DMS79 treated with DMSO at 0.1 percent for 48 hours (cell line): ENCODE data around the gene KLHL30.
A peak's percentile ranks its signal among the peaks of the same experiment; 100 is the strongest.

Experiments
- DNase-seq: peaks from one replicate; lab custom pipeline; 2025; lab: John Stamatoyannopoulos, UW

Gene KLHL30

DNA sequence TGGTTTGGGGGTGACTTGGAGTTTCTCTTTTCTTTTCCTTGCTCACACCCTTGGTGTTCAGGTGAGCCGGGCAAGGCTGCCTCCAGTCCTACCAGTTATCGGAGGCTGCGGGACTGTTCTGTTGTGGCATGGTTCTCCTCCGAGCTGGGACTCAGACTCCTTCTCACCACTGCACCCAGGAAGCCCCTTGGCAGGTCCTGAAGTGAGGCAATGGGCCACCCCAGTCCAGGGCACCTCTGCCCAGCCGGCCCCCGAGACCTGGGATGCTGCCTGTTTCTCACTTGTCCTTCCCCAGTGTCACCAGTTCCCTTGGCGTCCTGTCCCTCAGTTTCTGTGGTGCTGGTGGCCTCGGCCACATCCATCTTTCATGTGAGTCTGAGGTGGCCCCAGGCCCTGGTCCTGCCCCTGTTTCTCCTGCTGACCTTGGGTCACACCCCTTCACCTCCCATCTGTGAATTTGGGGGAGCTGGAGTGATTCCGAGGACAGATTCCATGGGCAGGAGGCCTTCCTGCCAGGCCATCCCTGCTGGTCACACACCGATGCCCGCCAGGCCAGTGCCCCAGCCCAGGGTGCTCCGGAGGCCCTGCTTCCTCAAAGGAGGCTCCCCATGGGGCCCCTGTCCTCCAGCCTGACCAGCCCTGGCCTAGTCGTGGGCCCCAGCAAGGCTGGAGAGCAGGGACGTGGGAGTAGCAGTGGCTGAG lies 6.6 kb upstream of the KLHL30 start:
- no peak for DNase-seq

DNA sequence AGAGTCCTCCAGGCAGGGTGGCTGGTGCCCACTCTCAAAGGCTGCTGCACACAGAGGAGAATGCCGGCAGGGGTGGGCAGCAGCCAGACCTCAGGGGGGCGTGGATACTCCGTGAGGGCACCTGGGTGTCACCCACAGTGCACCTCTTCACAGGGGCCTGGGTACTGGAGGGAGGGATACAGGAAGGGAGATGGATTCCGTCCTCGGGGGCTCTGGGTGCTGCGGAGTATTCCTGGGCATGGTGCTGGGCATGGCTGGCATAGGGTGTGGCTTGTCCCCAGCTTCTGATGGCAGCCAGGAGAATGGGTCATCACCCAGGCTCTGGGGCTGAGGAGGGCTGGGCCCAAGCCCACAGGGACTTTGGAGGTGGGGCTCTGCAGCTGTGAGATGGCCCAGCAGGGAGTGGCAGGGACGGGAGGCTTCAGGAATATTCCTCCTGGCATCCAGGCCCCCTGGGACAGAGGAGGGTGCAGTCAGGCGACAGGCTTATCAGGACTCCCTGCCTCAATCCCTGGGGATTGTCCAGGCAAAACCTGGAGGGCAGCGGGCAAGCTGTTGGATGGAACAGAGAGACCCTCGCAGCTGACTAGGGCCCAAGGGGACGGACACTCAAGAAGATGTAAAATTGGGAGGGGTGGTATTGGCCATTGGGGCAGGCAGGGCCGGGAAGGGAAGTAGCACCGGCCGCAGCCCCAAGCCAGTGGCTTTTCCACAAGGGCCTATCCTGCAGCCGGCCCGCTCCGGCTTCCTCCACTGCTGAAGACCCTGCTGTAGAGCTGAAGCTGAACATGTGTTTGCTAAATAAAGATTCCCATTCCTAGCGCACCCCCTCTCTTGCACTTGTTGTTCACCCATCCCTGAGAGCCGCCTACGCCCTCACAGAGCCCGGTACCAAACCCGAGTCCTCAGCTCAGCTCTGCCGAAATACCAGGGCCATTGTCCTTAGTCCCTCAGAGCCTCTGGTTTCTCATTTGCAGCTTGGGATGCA lies 5.7 kb upstream of the KLHL30 start:
- DNase-seq: no peak

DNA sequence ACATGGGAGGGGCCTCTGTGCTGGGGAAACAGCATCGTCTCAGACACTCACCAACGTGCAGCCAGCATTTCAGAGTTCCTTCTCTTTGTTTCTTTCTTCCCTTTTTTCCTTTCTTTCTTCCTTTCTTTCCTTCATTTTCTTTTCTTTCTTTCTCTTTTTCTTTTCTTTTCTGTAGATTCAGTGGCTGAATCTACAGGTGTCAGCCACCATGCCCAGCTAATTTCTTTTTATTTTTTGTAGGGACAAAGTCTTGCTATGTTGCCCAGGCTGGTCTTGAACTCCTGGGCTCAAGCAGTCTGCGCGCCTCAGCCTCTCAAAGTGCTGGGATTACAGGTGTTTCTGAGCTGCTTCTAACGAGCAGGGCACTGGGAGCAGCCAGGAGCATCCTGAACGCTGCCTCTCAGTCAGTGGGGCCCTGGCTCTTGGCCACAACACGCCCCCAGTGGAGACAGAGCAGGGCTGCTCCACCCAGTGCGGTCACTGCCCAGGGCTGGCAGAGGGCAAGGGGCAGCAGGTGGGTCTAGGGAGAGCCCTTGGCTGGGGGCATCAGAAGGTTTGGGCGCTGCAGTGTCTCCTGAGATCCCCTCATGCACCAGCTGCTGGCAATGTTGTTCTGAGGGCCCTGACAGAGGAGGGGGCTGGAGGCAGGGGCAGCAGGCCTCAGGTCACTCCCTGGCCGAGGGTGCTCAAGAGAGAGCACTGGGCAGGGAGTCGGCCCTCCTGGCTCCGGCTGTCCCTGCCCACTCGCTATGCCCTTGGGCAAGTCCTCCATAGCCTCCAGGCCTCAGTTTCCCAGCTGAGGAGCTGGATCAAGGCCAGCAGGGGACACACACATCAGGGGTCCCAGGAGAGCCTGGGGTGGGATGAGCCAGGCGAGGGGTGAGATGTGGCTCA lies 4.7 kb upstream of the KLHL30 start:
- no peak for DNase-seq

DNA sequence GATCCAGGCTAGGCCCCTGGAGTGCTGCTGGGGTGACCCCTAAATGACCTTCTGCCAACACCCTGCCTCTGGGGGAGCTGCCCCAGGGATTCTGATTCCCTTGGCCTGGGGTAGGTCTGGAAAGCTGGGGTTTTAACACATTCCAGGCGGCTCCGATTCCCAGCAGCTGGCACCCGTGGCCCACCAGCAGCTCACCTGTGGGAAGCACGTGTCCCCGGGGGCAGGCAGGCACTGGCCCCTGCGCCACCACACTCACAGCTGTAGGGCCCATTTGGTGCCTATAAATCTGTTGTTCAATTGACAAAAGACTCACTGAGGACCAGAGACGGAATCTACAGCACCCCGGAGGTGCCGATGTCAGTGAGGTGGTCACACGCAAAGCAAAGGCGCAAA lies 4.1 kb upstream of the KLHL30 start:
- DNase-seq: no peak

DNA sequence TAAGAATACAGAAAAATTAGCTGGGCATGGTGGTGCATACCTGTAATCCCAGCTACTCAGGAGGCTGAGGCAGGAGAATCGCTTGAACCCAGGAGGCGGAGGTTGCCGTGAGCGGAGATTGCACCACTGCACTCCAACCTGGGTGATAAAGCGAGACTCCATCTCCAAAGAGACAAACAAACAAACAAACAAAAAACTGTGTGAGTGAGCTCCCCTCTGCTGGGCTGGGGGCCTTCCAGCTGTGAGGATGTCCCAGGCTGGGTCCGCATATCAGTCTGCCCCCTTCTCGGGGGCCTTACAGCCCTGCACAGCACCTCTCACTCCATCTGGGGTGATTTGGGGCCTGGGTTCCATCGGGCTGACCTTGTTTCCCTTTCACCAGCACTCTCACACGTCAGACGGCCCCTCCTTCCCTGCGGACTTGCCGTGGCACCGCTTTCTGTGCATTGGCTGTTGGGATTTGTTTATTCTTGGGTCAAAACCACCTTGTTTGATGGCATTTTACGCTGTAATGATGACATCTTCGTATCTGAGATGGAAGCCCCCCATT lies 2.8 kb upstream of the KLHL30 start:
- DNase-seq: no peak

DNA sequence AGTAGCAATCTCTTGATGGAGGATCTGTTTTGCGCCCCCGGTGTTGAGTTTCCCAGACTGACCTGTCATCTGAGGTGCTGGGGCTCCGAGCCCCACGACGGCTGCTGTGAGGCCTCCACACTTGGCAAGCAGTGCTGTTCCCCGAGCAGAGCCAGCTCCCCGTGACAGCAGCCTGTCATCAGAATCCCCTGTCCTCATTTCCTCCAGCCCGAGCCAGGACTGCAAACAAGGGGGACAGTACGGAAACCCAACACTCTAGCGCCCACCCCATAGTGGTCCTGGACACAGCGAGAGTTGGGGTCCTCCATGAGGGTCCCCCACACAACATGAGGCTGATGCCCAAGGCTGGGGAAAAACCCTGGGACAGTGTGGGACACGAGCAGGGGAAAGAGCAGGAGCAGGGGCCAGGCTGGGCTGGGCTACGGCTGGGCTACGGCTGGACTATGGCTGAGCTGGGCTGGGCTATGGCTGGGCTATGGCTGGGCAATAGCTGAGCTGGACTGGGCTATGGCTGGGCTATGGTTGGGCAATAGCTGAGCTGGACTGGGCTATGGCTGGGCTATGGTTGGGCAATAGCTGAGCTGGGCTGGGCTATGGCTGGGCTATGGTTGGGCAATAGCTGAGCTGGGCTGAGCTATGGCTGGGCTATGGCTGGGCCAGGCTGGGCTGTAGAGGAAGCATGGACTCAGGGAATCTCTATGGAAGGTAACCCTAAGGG lies 1.5 kb upstream of the KLHL30 start:
- DNase-seq: no peak

DNA sequence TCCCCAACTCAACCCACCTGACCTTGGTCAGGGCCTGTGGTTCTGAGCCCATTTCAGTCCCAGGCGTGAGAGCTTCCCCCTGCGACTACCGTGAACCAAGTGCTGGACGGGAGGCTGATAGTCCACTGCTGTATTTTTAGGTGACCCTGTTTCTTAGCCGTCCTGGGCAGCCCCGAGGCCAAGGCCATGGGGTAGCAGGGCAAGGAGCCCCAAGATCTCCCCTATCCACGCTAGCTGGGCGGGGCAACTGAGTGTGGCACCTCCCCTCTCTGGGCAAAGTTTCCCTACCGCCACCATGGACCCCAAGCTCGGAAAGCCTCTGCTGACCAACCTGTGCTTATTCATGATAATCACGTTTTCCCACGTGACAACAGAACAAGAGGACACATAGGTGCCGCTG lies 583 bp upstream of the KLHL30 start:
- no peak for DNase-seq

DNA sequence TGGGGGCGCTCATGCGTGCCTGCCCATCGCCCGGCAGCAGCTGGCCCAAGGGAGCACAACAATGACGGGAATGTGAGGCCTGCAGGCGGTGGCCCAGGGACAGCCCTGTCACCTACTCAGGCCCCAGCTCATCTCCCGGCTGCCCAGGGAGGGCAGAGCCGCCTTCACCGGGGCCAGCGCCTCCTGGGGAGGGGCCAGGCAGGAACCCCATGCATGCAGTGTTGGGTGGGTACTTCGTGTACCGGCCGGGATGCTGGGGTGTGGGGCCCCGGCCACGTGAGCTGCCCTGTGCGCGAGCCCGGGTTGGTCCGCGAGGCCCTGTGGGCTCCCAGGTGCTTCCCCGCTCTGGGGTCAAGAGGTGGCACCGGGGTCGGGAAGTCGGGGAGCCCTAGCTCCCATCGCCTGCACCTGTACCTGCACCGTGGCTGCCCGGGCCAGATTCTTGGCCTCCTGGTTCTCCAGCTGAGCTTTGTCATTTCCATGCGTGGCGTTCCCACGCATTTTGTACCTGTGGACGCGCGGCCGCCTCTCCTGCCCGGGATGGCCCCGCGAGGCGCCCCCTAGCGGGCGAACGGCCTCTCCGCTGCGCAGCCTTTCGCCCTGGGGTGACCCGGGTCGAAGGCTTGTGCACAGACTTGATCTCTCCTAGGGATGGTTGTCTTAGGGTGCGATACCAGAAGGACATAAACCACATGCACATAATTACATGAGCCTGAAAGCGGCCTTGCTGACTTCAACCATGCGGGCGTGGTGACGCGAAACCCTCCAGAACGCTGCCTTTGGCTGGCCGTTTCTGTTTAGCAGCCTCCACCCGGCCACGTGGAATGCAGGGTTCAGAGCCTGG lies 950 bp downstream of the KLHL30 start:
- DNase-seq: no peak

DNA sequence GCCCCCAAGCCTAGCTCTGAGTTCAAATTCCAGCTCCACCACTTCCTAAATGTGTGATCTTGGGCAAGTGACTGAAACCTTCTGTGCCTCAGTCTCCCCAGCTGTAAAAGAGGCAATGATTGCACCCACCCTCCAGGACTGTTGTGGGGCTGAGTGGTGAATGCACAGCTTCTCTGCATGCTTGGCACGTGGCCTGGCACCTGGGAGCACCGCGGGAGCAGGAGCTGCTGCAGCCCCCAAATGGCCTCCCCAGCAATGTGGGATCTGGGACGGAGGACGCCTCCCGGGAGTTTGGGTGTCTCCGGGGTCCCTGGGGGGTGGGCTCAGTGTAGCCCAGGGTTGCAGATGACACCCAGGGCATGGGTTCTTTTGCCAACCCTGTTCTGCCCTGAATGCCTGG lies 1.6 kb downstream of the KLHL30 start:
- no peak for DNase-seq

DNA sequence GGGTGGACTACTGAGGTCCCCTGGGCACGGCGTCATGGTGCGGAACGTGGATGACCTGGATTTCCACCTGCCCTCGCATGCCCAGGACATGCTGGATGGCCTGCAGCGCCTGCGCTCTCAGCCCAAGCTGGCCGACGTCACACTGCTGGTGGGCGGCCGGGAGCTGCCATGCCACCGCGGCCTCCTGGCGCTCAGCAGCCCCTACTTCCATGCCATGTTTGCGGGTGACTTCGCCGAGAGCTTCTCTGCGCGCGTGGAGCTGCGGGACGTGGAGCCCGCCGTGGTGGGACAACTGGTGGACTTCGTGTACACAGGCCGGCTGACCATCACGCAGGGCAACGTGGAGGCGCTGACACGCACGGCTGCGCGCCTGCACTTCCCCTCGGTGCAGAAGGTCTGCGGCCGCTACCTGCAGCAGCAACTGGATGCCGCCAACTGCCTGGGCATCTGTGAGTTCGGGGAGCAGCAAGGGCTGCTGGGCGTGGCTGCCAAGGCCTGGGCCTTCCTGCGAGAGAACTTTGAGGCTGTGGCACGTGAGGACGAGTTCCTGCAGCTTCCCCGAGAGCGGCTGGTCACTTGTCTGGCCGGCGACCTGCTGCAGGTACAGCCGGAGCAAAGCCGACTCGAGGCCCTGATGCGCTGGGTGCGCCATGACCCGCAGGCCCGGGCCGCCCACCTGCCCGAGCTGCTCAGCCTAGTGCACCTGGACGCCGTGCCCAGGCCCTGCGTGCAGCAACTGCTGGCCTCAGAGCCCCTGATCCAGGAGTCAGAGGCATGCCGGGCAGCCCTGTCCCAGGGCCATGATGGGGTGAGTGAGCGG lies 2.5 kb downstream of the KLHL30 start:
- no peak for DNase-seq

DNA sequence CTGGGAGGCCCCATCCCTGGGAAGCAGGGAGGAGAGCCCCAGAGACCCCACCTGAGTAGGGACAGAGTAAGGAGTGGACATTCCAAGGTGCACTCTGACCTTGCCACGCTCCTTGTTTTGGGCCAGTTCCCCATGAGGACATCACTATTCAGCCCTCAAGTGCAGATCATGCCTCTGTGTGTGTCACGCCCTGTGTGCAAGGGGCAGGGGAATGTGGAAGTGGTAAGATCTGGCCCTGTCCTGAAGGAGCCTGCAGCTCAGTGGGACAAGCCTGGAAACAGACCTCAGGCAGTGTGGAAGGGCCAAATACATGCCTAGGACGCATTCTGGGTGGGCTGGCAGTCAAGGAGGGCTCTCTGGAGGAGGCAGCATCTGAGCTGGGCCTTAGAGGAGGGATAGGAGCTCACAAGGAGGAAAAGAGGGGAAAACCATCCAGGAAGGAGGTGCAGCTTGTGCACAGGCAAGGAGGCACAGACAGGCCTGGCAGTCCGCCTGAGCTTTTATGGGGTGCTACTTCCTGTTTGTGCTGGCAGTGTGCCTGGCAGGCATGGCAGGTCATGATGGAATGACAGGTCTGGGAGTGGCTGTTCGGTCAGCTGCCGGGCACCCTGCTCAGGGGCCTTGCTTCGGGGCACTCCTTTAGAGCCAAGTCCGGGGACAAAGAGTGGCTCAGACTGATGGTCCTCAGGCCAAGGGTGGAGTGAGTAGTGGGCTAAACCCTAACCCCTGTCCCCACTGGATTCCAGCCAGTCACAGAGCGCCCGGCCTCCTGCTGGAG lies 3.3 kb downstream of the KLHL30 start:
- peak; percentile 14 for DNase-seq

DNA sequence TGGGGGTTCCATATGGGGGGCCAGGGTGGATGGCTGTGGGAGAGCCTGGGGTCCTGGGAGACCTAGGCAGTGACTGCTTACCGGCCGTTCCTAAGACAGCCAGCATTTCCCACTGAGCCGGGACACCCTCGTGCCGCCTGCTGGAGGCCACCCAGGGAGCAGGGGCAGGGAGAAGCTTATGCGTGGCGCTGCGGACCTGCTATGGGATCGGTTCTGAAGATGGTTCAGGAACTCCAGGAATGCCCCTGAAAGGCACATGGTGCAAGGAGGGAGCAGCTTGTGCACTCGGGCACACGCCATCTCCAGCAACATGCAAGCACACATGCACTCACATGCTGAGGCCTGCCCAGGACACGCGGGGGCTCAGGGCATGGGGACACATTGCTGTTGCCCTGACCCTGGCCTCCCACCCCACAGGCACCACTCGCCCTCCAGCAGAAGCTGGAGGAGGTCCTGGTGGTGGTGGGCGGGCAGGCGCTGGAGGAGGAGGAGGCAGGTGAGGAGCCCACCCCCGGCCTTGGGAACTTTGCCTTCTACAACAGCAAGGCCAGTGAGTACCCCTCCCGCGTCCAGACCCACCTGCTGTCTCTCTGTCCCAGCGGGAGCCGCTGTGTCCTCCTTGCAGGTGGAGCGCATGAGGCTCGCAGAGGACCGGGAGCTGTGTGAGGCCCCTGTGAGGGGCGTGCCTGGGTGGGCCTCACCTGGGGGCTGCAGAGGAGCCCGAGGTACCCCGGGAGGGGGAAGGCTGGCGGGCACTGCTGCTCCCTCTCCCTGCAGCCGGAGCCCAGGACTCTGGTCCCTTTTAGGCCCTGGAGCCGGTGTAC lies 4.1 kb downstream of the KLHL30 start:
- DNase-seq: no peak

DNA sequence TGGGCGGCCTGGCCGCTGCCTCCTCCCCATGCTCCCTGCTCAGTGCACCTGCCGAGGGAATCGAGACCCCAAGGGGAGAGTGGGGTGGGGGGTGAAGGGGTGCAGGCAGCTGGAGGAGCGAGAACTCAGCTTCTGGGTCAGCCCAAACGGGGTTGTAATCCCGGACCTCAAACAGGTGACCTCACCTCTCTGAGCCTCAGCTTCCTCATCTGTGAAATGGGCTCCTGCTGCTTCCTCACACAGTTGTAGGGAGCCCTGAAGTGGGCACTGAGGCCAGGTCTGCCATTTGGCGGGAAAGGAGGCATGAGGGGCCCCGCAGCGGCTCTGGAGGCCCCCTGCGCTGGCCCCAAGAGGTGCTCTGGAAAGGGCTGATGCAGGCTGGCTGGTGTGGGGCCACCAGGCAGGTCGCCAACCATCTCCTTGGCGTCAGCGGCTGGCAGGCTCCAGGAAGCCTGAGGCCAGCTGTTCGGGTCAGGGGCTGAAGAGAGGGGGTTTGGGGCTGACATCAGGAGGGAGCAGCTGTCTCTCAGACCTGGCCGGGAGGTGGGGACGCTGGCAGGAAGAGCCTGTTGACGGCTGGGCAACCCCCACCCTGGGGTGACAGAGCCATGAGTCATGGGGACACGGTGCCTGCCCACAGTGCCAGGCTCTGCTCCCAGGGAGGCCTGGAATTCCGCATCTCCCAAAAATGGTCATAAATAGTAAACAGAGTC lies 4.9 kb downstream of the KLHL30 start:
- DNase-seq: no peak

DNA sequence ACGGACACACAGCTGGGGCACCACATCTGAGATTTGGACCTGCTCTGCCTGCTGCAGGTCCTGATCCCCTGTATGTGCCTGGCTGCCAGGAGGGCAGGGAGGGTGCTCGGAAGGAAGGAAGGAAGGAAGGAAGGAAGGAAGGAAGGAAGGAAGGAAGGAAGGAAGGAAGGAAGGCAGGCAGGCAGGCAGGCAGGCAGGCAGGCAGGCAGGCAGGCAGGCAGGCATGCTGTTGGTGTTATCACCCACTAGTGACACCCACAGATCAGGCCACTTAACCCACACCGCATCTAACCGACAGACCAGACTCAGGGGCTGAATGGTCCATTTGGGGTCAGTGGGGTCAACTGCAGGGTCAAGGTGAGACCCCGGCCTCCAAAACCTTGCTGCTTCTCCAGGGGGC lies 5.8 kb downstream of the KLHL30 start:
- DNase-seq: no peak

DNA sequence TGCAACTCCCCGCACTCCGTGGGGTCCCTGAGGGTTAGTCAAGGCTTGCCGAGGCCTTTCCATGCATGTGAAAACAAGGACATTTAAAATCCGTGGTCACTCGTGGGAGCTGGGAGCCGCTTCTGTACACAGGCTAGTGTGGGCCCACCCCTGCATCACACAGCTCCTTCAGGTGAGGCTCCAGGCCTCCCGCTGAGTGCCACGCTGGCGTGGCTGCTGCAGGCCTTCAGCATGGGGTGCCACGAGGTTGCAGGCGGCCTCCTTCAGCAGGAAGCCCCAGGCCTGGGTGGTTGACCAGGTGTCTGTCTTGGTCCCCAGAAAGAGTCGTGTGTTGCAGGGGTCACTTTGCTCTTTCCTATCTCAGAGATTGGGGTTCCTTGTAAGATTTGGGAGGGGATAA lies 6.6 kb downstream of the KLHL30 start:
- DNase-seq: no peak

DNA sequence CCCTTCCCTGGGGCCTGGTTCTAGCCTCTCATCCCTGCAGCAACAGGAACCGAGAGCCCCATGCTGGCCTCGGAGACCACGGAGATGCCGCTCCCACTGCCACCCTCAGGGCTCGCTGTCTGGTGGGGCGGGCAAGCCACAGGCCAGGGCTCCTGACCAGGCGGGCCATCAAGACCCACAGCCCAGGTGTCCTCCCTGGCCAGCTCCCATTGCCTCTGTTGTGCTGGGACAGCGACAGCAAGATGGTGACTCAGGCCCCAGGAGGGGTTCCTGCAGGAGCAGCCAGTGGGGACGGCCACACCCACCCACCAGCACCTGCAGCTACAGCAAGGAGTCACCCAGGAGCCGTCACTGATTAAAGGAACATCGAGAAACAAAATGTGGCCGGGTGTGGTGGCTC lies 7.4 kb downstream of the KLHL30 start:
- no peak for DNase-seq

DNA sequence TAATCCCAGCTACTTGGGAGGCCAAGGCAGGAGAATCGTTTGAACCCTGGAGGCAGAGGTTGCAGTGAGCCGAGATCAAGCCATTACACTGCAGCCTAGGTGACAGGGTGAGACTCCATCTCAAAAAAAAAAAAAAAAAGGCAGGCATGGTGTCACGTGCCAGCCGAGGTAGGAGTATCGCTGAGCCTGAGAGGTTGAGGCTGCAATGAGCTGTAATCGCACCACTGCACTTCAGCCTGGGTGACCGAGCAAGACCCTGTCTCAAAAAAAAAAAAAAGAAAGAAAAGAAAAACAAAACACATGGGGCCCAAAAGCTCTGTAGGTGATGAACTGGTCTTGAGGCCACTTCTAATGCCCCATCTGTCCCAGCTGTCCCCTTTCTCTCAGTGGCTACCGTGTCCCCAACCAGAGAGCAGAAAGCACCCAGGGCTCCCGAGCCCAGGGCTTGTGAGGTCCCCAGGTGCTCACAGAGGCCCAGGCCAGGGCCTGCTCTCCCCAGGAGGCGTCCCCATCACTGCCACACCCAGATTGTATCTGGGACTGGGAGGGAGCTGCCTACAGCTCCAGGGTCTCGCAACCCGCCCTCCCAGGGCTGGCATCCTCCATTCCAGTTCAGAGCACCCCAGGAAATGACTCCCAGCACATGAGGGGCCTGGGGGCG lies 8.5 kb downstream of the KLHL30 start:
- DNase-seq: no peak
